Kidney (tissue), 14 donors: ENCODE results near the gene SLC25A25. TPM values are rescaled to one million over a fixed set of nuclear protein-coding genes. Genes with fewer than 3 reads are reported as not detected.

ENCODE experiments used
- DNase-seq, 5 donors: peaks; one replicate each; pipeline ENCODE4 v3.0.0-alpha.2; 2013 to 2020
- FAIRE-seq: peaks from 2 replicates; lab custom pipeline; 2012; peaks lifted over from hg19 to GRCh38; lab: Jason Lieb, UNC
- H3K27ac ChIP-seq, 2 donors: one replicate each; pipeline ENCODE4 v1.7.0; 2013; ENCODE audit warnings: low read depth in 2 of 2, low read length in 2 of 2, inconsistent platforms in 1 of 2
- H3K27me3 ChIP-seq: one replicate; pipeline ENCODE4 v1.7.1; 2013; ENCODE audit warnings: low read length, inconsistent platforms; ENCODE audit not compliant: control insufficient read depth, insufficient read depth
- H3K36me3 ChIP-seq, 3 donors: one replicate each; pipeline versions ENCODE4 v1.7.0 to v1.7.1; 2013; ENCODE audit warnings: low read length in 3 of 3, control low read depth in 1 of 3, inconsistent platforms in 1 of 3; ENCODE audit not compliant: insufficient read depth in 3 of 3, control insufficient read depth in 2 of 3
- H3K4me1 ChIP-seq, 3 donors: one replicate each; pipeline versions ENCODE4 v1.7.0 to v1.7.1; 2013; ENCODE audit warnings: low read length in 3 of 3, inconsistent platforms in 1 of 3, low read depth in 1 of 3; ENCODE audit not compliant: control insufficient read depth in 2 of 3, insufficient read depth in 2 of 3
- H3K4me3 ChIP-seq, 3 donors: one replicate each; pipeline versions ENCODE4 v1.7.0 to v1.8.1; 2013; ENCODE audit warnings: low read length in 3 of 3, control low read depth in 1 of 3, inconsistent platforms in 1 of 3
- H3K9ac ChIP-seq, 3 donors: one replicate each; pipeline versions ENCODE4 v1.7.0 to v1.7.1; 2013; ENCODE audit warnings: low read length in 3 of 3, control low read depth in 1 of 3, inconsistent platforms in 1 of 3
- H3K9me3 ChIP-seq, 3 donors: one replicate each; pipeline versions ENCODE4 v1.7.0 to v1.7.1; 2013; ENCODE audit warnings: low read length in 3 of 3, control low read depth in 1 of 3, inconsistent platforms in 1 of 3; ENCODE audit not compliant: control insufficient read depth in 2 of 3, insufficient read depth in 1 of 3
- CTCF ChIP-seq: IDR thresholded peaks from 3 replicates; pipeline ENCODE4 v1.5.1; 2012; ENCODE audit warnings: mild to moderate bottlenecking, moderate library complexity, borderline replicate concordance; ENCODE audit not compliant: insufficient read depth; ENCODE audit errors: extremely low read depth
- intact Hi-C: fragments of 100-400 bp; cut with DNase I; formaldehyde crosslinking; loops from one replicate; pipeline ENCODE4 v1.11.1; 2022
- polyA plus RNA-seq: library from polyadenylated mRNA; stranded (reverse); fragments of 350-450 nt; fragmentation: Illumina TruSeq; extraction: RNeasy Lipid Tissue Mini Kit (QIAGEN cat#74804); gene quantifications from one replicate; pipeline ENCODE4 v1.2.3, GENCODE V29; 2014; ENCODE audit warnings: low read depth, low replicate concordance; ENCODE audit not compliant: insufficient read depth
- total RNA-seq: library from RNA; stranded (reverse); fragmentation: NEBNext Ultra II Directional; extraction: Animal tissue kit (Norgen Biotek cat#: 25700); gene quantifications from one replicate; pipeline ENCODE4 v1.2.1, GENCODE V29; 2021
- donor health status: control.
- donor health status: control.
- donor health status: control.
- donor health status: control.
- donor health status: control.
- donor health status: DM: yes; HTN: yes; CAD: no.
- donor health status: Normal renal cell carcinoma (clear cell type).

The SLC25A25 gene
- total and polyA plus RNA-seq, 2 donors from 2014 or later = 20.4 to 24.9 TPM

GRCh38 chr9:128059365-128059983 lies 8.6 kb upstream of the SLC25A25 start:
- H3K27ac ChIP-seq = no peak overlapping the region
- peaks cover 0 to 12% (median 11%) of the 10 kb centered on the region in 3 donors for H3K4me1 ChIP-seq
- no peaks in the 10 kb centered on the region for H3K27me3 ChIP-seq
- TF ChIP-seq CTCF = no peak
- no peak for FAIRE-seq
- H3K36me3 ChIP-seq = peaks cover 0 to 4% (median 0%) of the 10 kb centered on the region in 3 donors
- DNase-seq = no peak
- H3K9ac ChIP-seq = no peak overlapping the region
- no peaks in the 10 kb centered on the region for H3K9me3 ChIP-seq
- H3K4me3 ChIP-seq = no peak overlapping the region
- intact Hi-C loops = no loop called here

GRCh38 chr9:128061275-128061960 lies 6.6 kb upstream of the SLC25A25 start:
- intact Hi-C loops = no loop called here
- Histone ChIP-seq H3K36me3 (peaks cover 0 to 4% (median 0%) of the 10 kb centered on the region in 3 donors), H3K27ac (no peak overlapping the region), H3K9me3 (no peaks in the 10 kb centered on the region), H3K9ac (no peak overlapping the region), H3K4me1 (peaks cover 0 to 13% (median 12%) of the 10 kb centered on the region in 3 donors), H3K27me3 (no peaks in the 10 kb centered on the region), H3K4me3 (no peak overlapping the region)
- TF ChIP-seq CTCF = no peak
- peak in 1 of 5 donors; percentile 43 for DNase-seq
- no peak for FAIRE-seq

- Histone ChIP-seq H3K4me1 (peaks cover 0 to 18% (median 14%) of the 10 kb centered on the region in 3 donors), H3K36me3 (peaks cover 0 to 4% (median 0%) of the 10 kb centered on the region in 3 donors), H3K27me3 (no peaks in the 10 kb centered on the region), H3K27ac (no peak overlapping the region), H3K9me3 (no peaks in the 10 kb centered on the region), H3K4me3 (no peak overlapping the region), H3K9ac (no peak overlapping the region)
- TF ChIP-seq CTCF = no peak
- intact Hi-C loops = no loop called here
- DNase-seq = peak in 1 of 5 donors; percentile 42
- no peak for FAIRE-seq
Measured at GRCh38 chr9:128062279-128062678, 5.8 kb upstream of the SLC25A25 start.
